Astrocyte (in vitro differentiated cells and primary cell): ENCODE results near the gene TRIM56. TPM values are rescaled to one million over a fixed set of nuclear protein-coding genes. Genes with fewer than 3 reads are reported as not detected.
"Not testable (repeated sequence)": the region's sequence is repeated elsewhere in the genome, so short reads cannot be mapped to it uniquely, and the experiment has no call there.

Source experiments
- DNase-seq: peaks from one replicate; pipeline ENCODE4 v3.0.0-alpha.2; 2010; ENCODE audit warnings: low read depth
- FAIRE-seq: peaks from 2 replicates; lab custom pipeline; 2011; peaks lifted over from hg19 to GRCh38; lab: Jason Lieb, UNC
- H2AFZ ChIP-seq: 2 replicates; pipeline ENCODE4 v1.6.0; 2012; ENCODE audit warnings: low read depth, low read length, inconsistent platforms
- H3K27ac ChIP-seq: 2 replicates; pipeline ENCODE4 v1.5.1; 2011; ENCODE audit warnings: low read depth, low read length, inconsistent platforms
- H3K27me3 ChIP-seq: 2 replicates; pipeline ENCODE4 v1.6.0; 2011; ENCODE audit warnings: low read length, inconsistent platforms; ENCODE audit not compliant: insufficient read depth
- H3K36me3 ChIP-seq: 2 replicates; pipeline ENCODE4 v1.5.1; 2011; ENCODE audit warnings: low read length, inconsistent platforms; ENCODE audit not compliant: insufficient read depth
- H3K4me1 ChIP-seq: 2 replicates; pipeline ENCODE4 v1.5.1; 2011; ENCODE audit warnings: low read length, inconsistent platforms; ENCODE audit not compliant: insufficient read depth
- H3K4me2 ChIP-seq: 2 replicates; pipeline ENCODE4 v1.6.0; 2012; ENCODE audit warnings: low read length, inconsistent platforms
- H3K4me3 ChIP-seq: 2 replicates; pipeline ENCODE4 v1.5.1; 2011; ENCODE audit warnings: low read depth, mild to moderate bottlenecking, low read length, inconsistent platforms; ENCODE audit not compliant: insufficient read depth
- H3K79me2 ChIP-seq: 2 replicates; pipeline ENCODE4 v1.6.0; 2012; ENCODE audit warnings: mild to moderate bottlenecking, low read length, inconsistent platforms; ENCODE audit not compliant: insufficient read depth
- H3K9ac ChIP-seq: 2 replicates; pipeline ENCODE4 v1.6.0; 2012; ENCODE audit warnings: mild to moderate bottlenecking, low read length, inconsistent platforms
- H3K9me3 ChIP-seq: 2 replicates; pipeline ENCODE4 v1.5.1; 2012; ENCODE audit warnings: low read depth, mild to moderate bottlenecking, low read length, inconsistent platforms; ENCODE audit not compliant: insufficient read depth
- H4K20me1 ChIP-seq: 2 replicates; pipeline ENCODE4 v1.6.0; 2012; ENCODE audit warnings: low read length, inconsistent platforms; ENCODE audit not compliant: insufficient read depth
- H3K27ac Mint-ChIP-seq: one replicate; pipeline ENCODE4 v1.8.0; 2021; ENCODE audit warnings: mild to moderate bottlenecking, mixed read lengths; ENCODE audit not compliant: unreplicated experiment
- H3K27me3 Mint-ChIP-seq: one replicate; pipeline ENCODE4 v1.8.0; 2021; ENCODE audit warnings: low read depth, mixed read lengths; ENCODE audit not compliant: unreplicated experiment
- H3K36me3 Mint-ChIP-seq: one replicate; pipeline ENCODE4 v1.8.0; 2021; ENCODE audit warnings: low read depth, mixed read lengths; ENCODE audit not compliant: unreplicated experiment
- H3K4me1 Mint-ChIP-seq: one replicate; pipeline ENCODE4 v1.8.0; 2021; ENCODE audit warnings: low read depth, mixed read lengths; ENCODE audit not compliant: unreplicated experiment
- H3K4me3 Mint-ChIP-seq: one replicate; pipeline ENCODE4 v1.8.0; 2021; ENCODE audit warnings: mild to moderate bottlenecking, moderate library complexity, mixed read lengths; ENCODE audit not compliant: unreplicated experiment
- H3K9me3 Mint-ChIP-seq: one replicate; pipeline ENCODE4 v1.8.0; 2021; ENCODE audit warnings: mild to moderate bottlenecking, mixed read lengths; ENCODE audit not compliant: unreplicated experiment
- CTCF ChIP-seq: IDR thresholded peaks from 2 replicates; pipeline ENCODE4 v1.5.1; 2011; ENCODE audit warnings: low read depth, mild to moderate bottlenecking, inconsistent platforms, low read length, moderate library complexity; ENCODE audit not compliant: insufficient read depth
- EZH2 ChIP-seq: IDR thresholded peaks from 2 replicates; pipeline ENCODE4 v1.6.1; 2012; ENCODE audit warnings: mild to moderate bottlenecking, low read length, inconsistent platforms; ENCODE audit not compliant: insufficient read depth
- total RNA-seq: library from RNA; stranded (reverse); gene quantifications from 2 replicates; pipeline ENCODE4 v1.2.1, GENCODE V29; 2021

The TRIM56 gene
- total RNA-seq, 1 donor from 2014 or later, result 24.2 TPM

- Mint-ChIP-seq H3K27me3 (peaks cover 55% of the 10 kb centered on the region), H3K4me1 (no peaks in the 10 kb centered on the region), H3K36me3 (no peaks in the 10 kb centered on the region), H3K27ac (no peak overlapping the region), H3K4me3 (no peak overlapping the region), H3K9me3 (no peaks in the 10 kb centered on the region)
- Histone ChIP-seq H3K4me2 (no peak overlapping the region), H3K79me2 (no peaks in the 10 kb centered on the region), H4K20me1 (no peaks in the 10 kb centered on the region), H3K27me3 (peaks cover 28% of the 10 kb centered on the region), H3K4me1 (no peaks in the 10 kb centered on the region), H3K27ac (no peak overlapping the region), H3K4me3 (no peak overlapping the region), H3K36me3 (no peaks in the 10 kb centered on the region), H3K9me3 (no peaks in the 10 kb centered on the region), H3K9ac (no peak overlapping the region), H2AFZ (no peak overlapping the region)
- FAIRE-seq, result no peak
- no peak for TF ChIP-seq EZH2
- TF ChIP-seq CTCF, result no peak
- DNase-seq, result peak; percentile 38
Observed at GRCh38 chr7:101058355-101058754, 26.9 kb upstream of the TRIM56 start.

GRCh38 chr7:101059620-101059942 is 25.7 kb upstream of the TRIM56 start:
- H3K4me1 ChIP-seq, result no peaks in the 10 kb centered on the region
- no peak overlapping the region for H2AFZ ChIP-seq
- peaks cover 25% of the 10 kb centered on the region for H3K27me3 ChIP-seq
- H3K4me3 ChIP-seq, result no peak overlapping the region
- no peak overlapping the region for H3K4me2 ChIP-seq
- FAIRE-seq (no peak), DNase-seq (no peak)
- Mint-ChIP-seq H3K27ac (no peak overlapping the region), H3K36me3 (peaks cover 1% of the 10 kb centered on the region), H3K9me3 (no peaks in the 10 kb centered on the region), H3K27me3 (peaks cover 53% of the 10 kb centered on the region), H3K4me1 (no peaks in the 10 kb centered on the region), H3K4me3 (no peak overlapping the region)
- TF ChIP-seq CTCF, result no peak
- TF ChIP-seq EZH2, result no peak
- no peak overlapping the region for H3K9ac ChIP-seq
- no peaks in the 10 kb centered on the region for H3K36me3 ChIP-seq
- no peaks in the 10 kb centered on the region for H4K20me1 ChIP-seq
- H3K27ac ChIP-seq, result no peak overlapping the region
- H3K79me2 ChIP-seq, result no peaks in the 10 kb centered on the region
- no peaks in the 10 kb centered on the region for H3K9me3 ChIP-seq

GRCh38 chr7:101060992-101061391 is 24.3 kb upstream of the TRIM56 start:
- Histone ChIP-seq H3K9ac (no peak overlapping the region), H3K27ac (no peak overlapping the region), H3K4me3 (no peak overlapping the region), H4K20me1 (no peaks in the 10 kb centered on the region), H3K9me3 (no peaks in the 10 kb centered on the region), H3K4me2 (no peak overlapping the region), H3K27me3 (peaks cover 23% of the 10 kb centered on the region), H3K4me1 (peaks cover 2% of the 10 kb centered on the region), H2AFZ (no peak overlapping the region), H3K36me3 (no peaks in the 10 kb centered on the region), H3K79me2 (no peaks in the 10 kb centered on the region)
- DNase-seq (no peak), FAIRE-seq (no peak)
- no peak overlapping the region for H3K4me3 Mint-ChIP-seq
- no peaks in the 10 kb centered on the region for H3K4me1 Mint-ChIP-seq
- TF ChIP-seq EZH2, result no peak
- TF ChIP-seq CTCF, result no peak
- no peaks in the 10 kb centered on the region for H3K9me3 Mint-ChIP-seq
- H3K27me3 Mint-ChIP-seq, result peaks cover 41% of the 10 kb centered on the region
- H3K27ac Mint-ChIP-seq, result no peak overlapping the region
- H3K36me3 Mint-ChIP-seq, result peaks cover 2% of the 10 kb centered on the region

- not testable (repeated sequence) for H3K4me1 Mint-ChIP-seq, H3K4me2 ChIP-seq, H3K4me1 ChIP-seq, H3K9me3 ChIP-seq, DNase-seq, H3K36me3 ChIP-seq, FAIRE-seq, H3K36me3 Mint-ChIP-seq, H3K4me3 ChIP-seq, H4K20me1 ChIP-seq, H3K79me2 ChIP-seq, H3K9ac ChIP-seq, H2AFZ ChIP-seq, H3K27ac ChIP-seq, H3K9me3 Mint-ChIP-seq, H3K27me3 ChIP-seq
- Mint-ChIP-seq H3K27me3 (peaks cover 31% of the 10 kb centered on the region), H3K27ac (peak overlapping the region; percentile 77), H3K4me3 (peak overlapping the region; percentile 60)
Observed at GRCh38 chr7:101064176-101064550, 21.1 kb upstream of the TRIM56 start.
